ENCODE measurements around the gene PIGQ. TPM values are rescaled to one million over a fixed set of nuclear protein-coding genes. Genes with fewer than 3 reads are reported as not detected.

The PIGQ gene
- total RNA-seq, 1 experiment from 2014 or later: 58.0 TPM

- Mint-ChIP-seq H3K4me3 (no peak overlapping the region), H3K27ac (no peak overlapping the region), H3K36me3 (ENCODE audit: insufficient read depth in 1 of 3, low read depth in 3 of 3) (peaks cover 0 to 10% (median 0%) of the 10 kb centered on the region in 3 experiments; a peak in 3 of 7 replicates), H3K27me3 (ENCODE audit: low read depth) (no peaks in the 10 kb centered on the region), H3K9me3 (no peaks in the 10 kb centered on the region), H3K4me1 (peaks cover 21 to 50% of the 10 kb centered on the region in 2 experiments)
- no peak overlapping the region for H4K91ac ChIP-seq (ENCODE audit: insufficient read length, low read depth, low read length)
- H3K27ac ChIP-seq (ENCODE audit: insufficient read length, low read depth, low read length): no peak overlapping the region
- H3K9me3 ChIP-seq (ENCODE audit: control insufficient read depth, low read depth, low read length): no peaks in the 10 kb centered on the region
- DNase-seq: no peak
- no peak overlapping the region for H2AFZ ChIP-seq (ENCODE audit: low read length)
- H3K79me1 ChIP-seq (ENCODE audit: insufficient read depth, low read depth, low read length, poor library complexity, severe bottlenecking): no peaks in the 10 kb centered on the region
- no peak overlapping the region for H3K56ac ChIP-seq (ENCODE audit: insufficient read length, low read depth, low read length)
- no peak overlapping the region for H4K5ac ChIP-seq (ENCODE audit: insufficient read length, low read depth, low read length)
- no peak overlapping the region for H2BK20ac ChIP-seq (ENCODE audit: low read depth, low read length, poor library complexity, severe bottlenecking)
- H3K14ac ChIP-seq (ENCODE audit: insufficient read depth, low read length): no peak overlapping the region
- no peaks in the 10 kb centered on the region for H3K27me3 ChIP-seq (ENCODE audit: insufficient read depth, low read length)
- no peaks in the 10 kb centered on the region for H3K79me2 ChIP-seq (ENCODE audit: insufficient read depth, low read length)
- no peak overlapping the region for H3T11ph ChIP-seq (ENCODE audit: low read length)
- H2BK120ac ChIP-seq (ENCODE audit: low read depth, low read length, poor library complexity, severe bottlenecking): no peak overlapping the region
- H3K4ac ChIP-seq (ENCODE audit: low read depth, low read length): no peak overlapping the region
- no peak overlapping the region for H2BK5ac ChIP-seq (ENCODE audit: insufficient read length, low read length)
- H3K4me1 ChIP-seq (ENCODE audit: insufficient read depth, low read length): no peaks in the 10 kb centered on the region; the same call in 1 of the 2 replicates
- no peak overlapping the region for H4K8ac ChIP-seq (replicated peaks; ENCODE audit: insufficient read length, low read depth, low read length)
- WGBS (ENCODE audit: extremely low coverage, insufficient read length, low lambda C conversion rate): no CpG with 5 or more reads among the region's 37 CpGs
- H3K23me2 ChIP-seq (ENCODE audit: insufficient read length, low read depth, low read length, poor library complexity, severe bottlenecking): no peaks in the 10 kb centered on the region
- no peak overlapping the region for H3K4me2 ChIP-seq (ENCODE audit: insufficient read depth, insufficient read length, low read length)
- H2BK12ac ChIP-seq (ENCODE audit: insufficient read length, low read depth, low read length): no peak overlapping the region
- no peak overlapping the region for H3K9ac ChIP-seq (ENCODE audit: extremely low read depth, insufficient read length, low read length)
- no peak overlapping the region for H2AK5ac ChIP-seq (ENCODE audit: insufficient read length, low read length)
- H3K18ac ChIP-seq (ENCODE audit: insufficient read length, low read depth, low read length): no peak overlapping the region
- no peaks in the 10 kb centered on the region for H4K20me1 ChIP-seq (ENCODE audit: control insufficient read depth, insufficient read depth, insufficient read length)
- TF ChIP-seq CTCF (conservative IDR thresholded peaks at IDR 0.05): no peak
- no peak overlapping the region for H2BK15ac ChIP-seq (ENCODE audit: low read depth, low read length)
- H3K23ac ChIP-seq (ENCODE audit: insufficient read length, low read depth, low read length): no peak overlapping the region
Measured at GRCh38 chr16:625117-625976, 55.6 kb downstream of the PIGQ start.
